Endodermal cell (in vitro differentiated cells): ENCODE results near the gene AKT3. TPM values are rescaled to one million over a fixed set of nuclear protein-coding genes. Genes with fewer than 3 reads are reported as not detected.

Experiments
- DNase-seq: peaks from one replicate; pipeline ENCODE4 v3.0.0-alpha.2; 2017
- H3K27ac ChIP-seq: 2 replicates; pipeline ENCODE4 v1.5.1; 2013; ENCODE audit warnings: mild to moderate bottlenecking, low read depth, low read length, moderate library complexity
- H3K27me3 ChIP-seq: 2 replicates; pipeline ENCODE4 v1.6.1; 2013; ENCODE audit warnings: mild to moderate bottlenecking, low read length, moderate library complexity; ENCODE audit not compliant: insufficient read depth, control insufficient read depth, poor library complexity, severe bottlenecking
- H3K36me3 ChIP-seq: 2 replicates; pipeline ENCODE4 v1.7.0; 2013; ENCODE audit warnings: mild to moderate bottlenecking, low read length, moderate library complexity; ENCODE audit not compliant: control insufficient read depth, insufficient read depth
- H3K4me1 ChIP-seq: one replicate; pipeline ENCODE4 v1.7.0; 2013; ENCODE audit warnings: low read length; ENCODE audit not compliant: control insufficient read depth, insufficient read depth
- H3K4me3 ChIP-seq: 2 replicates; pipeline ENCODE4 v1.5.1; 2013; ENCODE audit warnings: mild to moderate bottlenecking, low read length, moderate library complexity
- H3K9ac ChIP-seq: 2 replicates; pipeline ENCODE4 v1.6.1; 2013; ENCODE audit warnings: mild to moderate bottlenecking, low read length, moderate library complexity; ENCODE audit not compliant: poor library complexity, severe bottlenecking; ENCODE audit errors: extremely low read depth
- H3K9me3 ChIP-seq: 2 replicates; pipeline ENCODE4 v1.6.1; 2013; ENCODE audit warnings: mild to moderate bottlenecking, low read length, moderate library complexity; ENCODE audit not compliant: control insufficient read depth
- H3K27ac Mint-ChIP-seq: 2 replicates; pipeline ENCODE4 v1.8.0; 2020; ENCODE audit warnings: mixed read lengths
- H3K27me3 Mint-ChIP-seq: 2 replicates; pipeline ENCODE4 v1.8.0; 2021; ENCODE audit warnings: mild to moderate bottlenecking, mixed read lengths; ENCODE audit not compliant: insufficient read depth
- H3K36me3 Mint-ChIP-seq: 2 replicates; pipeline ENCODE4 v1.8.0; 2020; ENCODE audit warnings: low read depth, mixed read lengths
- H3K4me1 Mint-ChIP-seq: 2 replicates; pipeline ENCODE4 v1.8.0; 2020; ENCODE audit warnings: mixed read lengths
- H3K4me3 Mint-ChIP-seq: 2 replicates; pipeline ENCODE4 v1.8.0; 2020; ENCODE audit warnings: mild to moderate bottlenecking, moderate library complexity, mixed read lengths
- H3K9me3 Mint-ChIP-seq: 2 replicates; pipeline ENCODE4 v1.8.0; 2020; ENCODE audit warnings: mild to moderate bottlenecking, mixed read lengths
- WGBS, 2 experiments: methylation state at CpG; one replicate each; pipeline versions ENCODE4 v1.1.5 to v1.1.7; 2013; ENCODE audit warnings: missing lambda C conversion rate in 2 of 2, mixed read lengths in 1 of 2; ENCODE audit not compliant: insufficient coverage in 1 of 2, insufficient read length in 1 of 2; 5-methylcytosine and 5-hydroxymethylcytosine counted together
- total RNA-seq, 2 donors: library from RNA; stranded (reverse); fragmentation: NEBNext Ultra II Directional in 1 of 2; extraction: Animal tissue kit (Norgen Biotek cat#: 25700) in 1 of 2; gene quantifications; 2 replicates in 1 of 2; 3 replicates in 1 of 2; pipeline ENCODE4 v1.2.1, GENCODE V29; 2021
- TF ChIP-seq, protein P1 (sequence below): fragments of 200-600 bp; sonication (generic); conservative IDR thresholded peaks from 2 replicates; pipeline ENCODE4 v1.5.0; 2021; ENCODE audit warnings: antibody characterized with exemption, mild to moderate bottlenecking

AKT3 gene
- total RNA-seq, 2 donors from 2014 or later: 38.2 to 49.1 TPM

DNA sequence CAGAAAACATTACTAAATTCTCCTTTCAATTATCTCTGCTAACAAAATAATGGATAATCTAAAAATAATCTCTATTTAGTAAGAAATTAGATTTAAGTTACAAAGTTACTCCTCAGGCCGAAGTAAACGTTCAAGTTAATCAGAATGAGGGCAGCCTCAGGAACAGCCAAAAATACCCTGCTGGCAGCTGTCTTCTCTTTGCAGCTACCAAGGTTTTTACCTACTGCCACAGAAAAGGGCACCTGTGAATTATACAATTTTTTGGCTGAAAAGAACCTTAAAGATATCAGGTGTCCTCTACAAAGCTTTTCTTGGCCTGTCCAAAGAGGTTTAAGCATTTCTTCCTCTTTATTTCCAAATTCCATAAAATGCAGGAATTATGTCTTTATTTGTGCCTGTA lies 84.4 kb downstream of the AKT3 start:
- TF ChIP-seq, protein P1, sequence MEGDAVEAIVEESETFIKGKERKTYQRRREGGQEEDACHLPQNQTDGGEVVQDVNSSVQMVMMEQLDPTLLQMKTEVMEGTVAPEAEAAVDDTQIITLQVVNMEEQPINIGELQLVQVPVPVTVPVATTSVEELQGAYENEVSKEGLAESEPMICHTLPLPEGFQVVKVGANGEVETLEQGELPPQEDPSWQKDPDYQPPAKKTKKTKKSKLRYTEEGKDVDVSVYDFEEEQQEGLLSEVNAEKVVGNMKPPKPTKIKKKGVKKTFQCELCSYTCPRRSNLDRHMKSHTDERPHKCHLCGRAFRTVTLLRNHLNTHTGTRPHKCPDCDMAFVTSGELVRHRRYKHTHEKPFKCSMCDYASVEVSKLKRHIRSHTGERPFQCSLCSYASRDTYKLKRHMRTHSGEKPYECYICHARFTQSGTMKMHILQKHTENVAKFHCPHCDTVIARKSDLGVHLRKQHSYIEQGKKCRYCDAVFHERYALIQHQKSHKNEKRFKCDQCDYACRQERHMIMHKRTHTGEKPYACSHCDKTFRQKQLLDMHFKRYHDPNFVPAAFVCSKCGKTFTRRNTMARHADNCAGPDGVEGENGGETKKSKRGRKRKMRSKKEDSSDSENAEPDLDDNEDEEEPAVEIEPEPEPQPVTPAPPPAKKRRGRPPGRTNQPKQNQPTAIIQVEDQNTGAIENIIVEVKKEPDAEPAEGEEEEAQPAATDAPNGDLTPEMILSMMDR: no peak
- no peak overlapping the region for H3K27ac Mint-ChIP-seq
- no peaks in the 10 kb centered on the region for H3K36me3 Mint-ChIP-seq
- H3K9me3 Mint-ChIP-seq: no peaks in the 10 kb centered on the region
- no peaks in the 10 kb centered on the region for H3K4me1 Mint-ChIP-seq
- H3K4me3 ChIP-seq: no peak overlapping the region
- no peak overlapping the region for H3K4me3 Mint-ChIP-seq
- H3K36me3 ChIP-seq: no peaks in the 10 kb centered on the region
- no peak overlapping the region for H3K9ac ChIP-seq
- WGBS, 2 experiments: 83 to 84% methylated on average over 2 of the region's 2 CpGs
- no peak for DNase-seq
- H3K4me1 ChIP-seq: no peaks in the 10 kb centered on the region
- H3K27me3 Mint-ChIP-seq: no peaks in the 10 kb centered on the region
- no peak overlapping the region for H3K27ac ChIP-seq
- no peaks in the 10 kb centered on the region for H3K9me3 ChIP-seq
- H3K27me3 ChIP-seq: no peaks in the 10 kb centered on the region

- Histone ChIP-seq H3K36me3 (no peaks in the 10 kb centered on the region), H3K9me3 (no peaks in the 10 kb centered on the region), H3K27me3 (no peaks in the 10 kb centered on the region), H3K9ac (no peak overlapping the region), H3K27ac (no peak overlapping the region), H3K4me3 (no peak overlapping the region), H3K4me1 (no peaks in the 10 kb centered on the region)
- H3K36me3 Mint-ChIP-seq: no peaks in the 10 kb centered on the region
- no peaks in the 10 kb centered on the region for H3K9me3 Mint-ChIP-seq
- no peaks in the 10 kb centered on the region for H3K4me1 Mint-ChIP-seq
- H3K4me3 Mint-ChIP-seq: no peak overlapping the region
- H3K27ac Mint-ChIP-seq: no peak overlapping the region
- no peaks in the 10 kb centered on the region for H3K27me3 Mint-ChIP-seq
- TF ChIP-seq, protein P1: no peak
- whole genome bisulfite sequencing, 2 experiments: 83 to 88% methylated on average over 1 to 5 of the region's 5 CpGs
- no peak for DNase-seq
Observed at GRCh38 chr1:243763806-243764205, 86.2 kb downstream of the AKT3 start.

DNA sequence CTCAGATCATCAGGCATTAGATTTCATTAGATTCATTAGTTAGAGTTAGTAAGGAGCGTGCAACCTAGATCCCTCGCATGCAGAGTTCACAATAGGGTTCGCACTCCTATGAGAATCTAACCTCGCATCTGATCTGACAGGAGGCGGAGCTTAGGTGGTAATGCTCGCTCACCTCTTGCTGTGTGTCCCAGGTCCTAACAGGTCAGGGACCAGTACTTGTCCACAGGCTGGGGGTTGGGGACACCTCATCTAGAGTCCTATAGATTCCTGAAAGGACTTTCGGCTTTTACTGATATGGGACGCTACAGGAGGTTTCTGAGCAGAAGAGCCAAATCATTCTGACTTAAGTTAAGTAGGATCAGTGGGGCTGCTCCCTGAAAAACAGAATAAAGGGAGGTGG lies 91.4 kb downstream of the AKT3 start:
- no peaks in the 10 kb centered on the region for H3K36me3 ChIP-seq
- no peaks in the 10 kb centered on the region for H3K4me1 ChIP-seq
- H3K9me3 ChIP-seq: no peaks in the 10 kb centered on the region
- DNase-seq: no peak
- no peak overlapping the region for H3K27ac Mint-ChIP-seq
- H3K9ac ChIP-seq: no peak overlapping the region
- no peaks in the 10 kb centered on the region for H3K27me3 Mint-ChIP-seq
- no peaks in the 10 kb centered on the region for H3K4me1 Mint-ChIP-seq
- no peak overlapping the region for H3K4me3 ChIP-seq
- no peaks in the 10 kb centered on the region for H3K36me3 Mint-ChIP-seq
- H3K27me3 ChIP-seq: no peaks in the 10 kb centered on the region
- WGBS, 2 experiments: 93 to 94% methylated on average over 8 of the region's 8 CpGs
- TF ChIP-seq, protein P1: no peak
- no peak overlapping the region for H3K27ac ChIP-seq
- H3K4me3 Mint-ChIP-seq: no peak overlapping the region
- no peaks in the 10 kb centered on the region for H3K9me3 Mint-ChIP-seq
